Adrenal gland (tissue), 12 donors: Measurements from ENCODE around the gene BCL6. TPM values are rescaled to one million over a fixed set of nuclear protein-coding genes. Genes with fewer than 3 reads are reported as not detected.

Experiments
- DNase-seq, 7 donors: peaks; one replicate each; pipeline ENCODE4 v3.0.0-alpha.2; 2019 to 2020
- H3K27ac ChIP-seq, 5 donors: fragments of 200-600 bp; sonication (generic) in 4 of 5; 1 replicate in 3 of 5; 2 replicates in 2 of 5; pipeline versions ENCODE4 v1.5.1 to v1.8.0; 2016 to 2020; ENCODE audit warnings: mild to moderate bottlenecking in 1 of 5
- H3K27me3 ChIP-seq: fragments of 200-600 bp; 2 replicates; pipeline ENCODE4 v1.8.0; 2021
- H3K36me3 ChIP-seq, 2 donors: fragments of 200-600 bp; replicated peaks in 1 of 2; 1 replicate in 1 of 2; 2 replicates in 1 of 2; pipeline versions ENCODE4 v1.5.1 to v1.8.0; 2018 to 2022
- H3K4me1 ChIP-seq, 2 donors: fragments of 200-600 bp; replicated peaks in 1 of 2; 1 replicate in 1 of 2; 2 replicates in 1 of 2; pipeline versions ENCODE4 v1.5.1 to v1.8.0; 2018 to 2021
- H3K4me3 ChIP-seq, 4 donors: fragments of 200-600 bp; sonication (generic) in 3 of 4; one replicate each; pipeline ENCODE4 v1.5.1; 2016 to 2018
- H3K9me3 ChIP-seq, 3 donors: fragments of 200-600 bp; sonication (generic) in 1 of 3; replicated peaks in 1 of 3; 1 replicate in 2 of 3; 2 replicates in 1 of 3; pipeline versions ENCODE4 v1.5.1 to v1.8.0; 2016 to 2021
- CTCF ChIP-seq, 6 experiments: fragments of 450-650 bp in 4 of 6; fragments of 200-600 bp in 2 of 6; sonication (generic) in 1 of 6; IDR thresholded peaks; 1 replicate in 5 of 6; 2 replicates in 1 of 6; pipeline versions ENCODE4 v1.5.1 to v1.8.0; 2016 to 2021; ENCODE audit warnings: antibody characterized with exemption in 6 of 6, mild to moderate bottlenecking in 2 of 6, moderate library complexity in 1 of 6
- POLR2A ChIP-seq, 2 donors: fragments of 450-650 bp; IDR thresholded peaks; one replicate each; pipeline ENCODE4 v1.6.1; 2017; ENCODE audit warnings: antibody characterized with exemption in 2 of 2, mild to moderate bottlenecking in 2 of 2, moderate library complexity in 1 of 2
- WGBS, 4 donors: extraction: QIAGEN DNeasy Blood & Tissue Kit in 2 of 4; methylation state at CpG; one replicate each; pipeline versions ENCODE4 v1.1.5 to v1.1.7; 2013 to 2017; 5-methylcytosine and 5-hydroxymethylcytosine counted together
- intact Hi-C, 2 donors: fragments of 100-400 bp; cut with DNase I; formaldehyde crosslinking; loops; one replicate each; pipeline versions ENCODE4 v1.14.1 to v1.15.0; 2022 to 2023
- polyA plus RNA-seq, 3 donors: library from polyadenylated mRNA; stranded (reverse); fragments of 200-250 nt in 2 of 3; fragments of 350-450 nt in 1 of 3; fragmentation: Illumina TruSeq in 1 of 3; extraction: RNeasy Lipid Tissue Mini Kit (QIAGEN cat#74804) in 1 of 3; gene quantifications; one replicate each; pipeline ENCODE4 v1.2.3, GENCODE V29; 2013 to 2014
- total RNA-seq, 9 donors: library from RNA; depleted of rRNA in 4 of 9; stranded (reverse); fragments of >200 nt in 4 of 9; fragments of 120-200 nt in 1 of 9; fragmentation: NEBNext Ultra II Directional in 1 of 9; extraction: Animal tissue kit (Norgen Biotek cat#: 25700) in 1 of 9; gene quantifications; one replicate each; pipeline versions ENCODE4 v1.1.0 to v1.2.4, GENCODE V29; 2013 to 2023
- donor health status: healthy with polysubstance abuse.
- donor health status: Bipolar disorder and iron deficiency.
- donor health status: DM: yes; HTN: yes; CAD: no.
- donor health status: DM: no; HTN: no; CAD: no.
- donor health status: DM: no; HTN: no; CAD: no.
- donor health status: DM: yes; HTN: yes; CAD: no.

BCL6 gene
- total and polyA plus RNA-seq, 12 donors = 9.5 to 131 (median 79.8) TPM

GRCh38 chr3:187750513-187751123 lies 5.3 kb upstream of the BCL6 start:
- H3K36me3 ChIP-seq = no peaks in the 10 kb centered on the region
- intact Hi-C loops = no loop called here
- peak in 3 of 7 donors; percentile 25 to 62 (median 44) for DNase-seq
- H3K27ac ChIP-seq = peak overlapping the region in 4 of 5 donors; percentile 4 to 100 (median 46)
- peaks cover 10 to 24% of the 10 kb centered on the region in 2 donors for H3K4me1 ChIP-seq
- H3K4me3 ChIP-seq = peak overlapping the region in 1 of 4 donors; percentile 8
- WGBS, 4 donors = 31 to 60% (median 57%) methylated on average over 11 of the region's 11 CpGs
- TF ChIP-seq CTCF (IDR thresholded peaks at IDR 0.05) (no peak), POLR2A (IDR thresholded peaks at IDR 0.05) (no peak)
- no peaks in the 10 kb centered on the region for H3K27me3 ChIP-seq
- no peaks in the 10 kb centered on the region for H3K9me3 ChIP-seq

GRCh38 chr3:187750006-187750512 lies 4.8 kb upstream of the BCL6 start:
- Histone ChIP-seq H3K36me3 (no peaks in the 10 kb centered on the region), H3K4me1 (peaks cover 10 to 24% of the 10 kb centered on the region in 2 donors), H3K4me3 (peak overlapping the region in 1 of 4 donors; percentile 8), H3K9me3 (no peaks in the 10 kb centered on the region), H3K27me3 (no peaks in the 10 kb centered on the region), H3K27ac (peak overlapping the region in 4 of 5 donors; percentile 4 to 100 (median 46))
- peak in 6 of 7 donors; percentile 66 to 81 (median 76) for DNase-seq
- intact Hi-C loops = no loop called here
- 32 to 54% (median 48%) methylated on average over 14 of the region's 14 CpGs for WGBS, 4 donors
- TF ChIP-seq POLR2A (IDR thresholded peaks at IDR 0.05) (peak in 1 of 2 donors; percentile 44), CTCF (IDR thresholded peaks at IDR 0.05) (no peak)

GRCh38 chr3:187748050-187748481 lies 2.8 kb upstream of the BCL6 start:
- H3K4me3 ChIP-seq = no peak overlapping the region
- TF ChIP-seq POLR2A (IDR thresholded peaks at IDR 0.05) = no peak
- TF ChIP-seq CTCF (IDR thresholded peaks at IDR 0.05) = peak; percentile 93 to 98 (median 97)
- no peaks in the 10 kb centered on the region for H3K9me3 ChIP-seq
- no peaks in the 10 kb centered on the region for H3K27me3 ChIP-seq
- whole genome bisulfite sequencing, 4 donors = 4 to 12% (median 11%) methylated on average over 2 of the region's 2 CpGs
- intact Hi-C loops = loop anchor here (5.0 to 10.0 kb wide), 2 partner anchors 289 to 537 kb away; no protein-coding TSS in a partner anchor
- H3K4me1 ChIP-seq = peaks cover 10 to 24% of the 10 kb centered on the region in 2 donors
- H3K27ac ChIP-seq = peak overlapping the region; percentile 22 to 100 (median 99)
- peak; percentile 86 to 98 (median 94) for DNase-seq
- H3K36me3 ChIP-seq = no peaks in the 10 kb centered on the region

GRCh38 chr3:187747506-187747905 lies 2.2 kb upstream of the BCL6 start:
- intact Hi-C loops = loop anchor here (5.0 to 10.0 kb wide), 2 partner anchors 290 to 537 kb away; no protein-coding TSS in a partner anchor
- no peak for DNase-seq
- Histone ChIP-seq H3K9me3 (no peaks in the 10 kb centered on the region), H3K4me3 (peak overlapping the region in 1 of 4 donors; percentile 82), H3K27me3 (no peaks in the 10 kb centered on the region), H3K36me3 (no peaks in the 10 kb centered on the region), H3K27ac (peak overlapping the region; percentile 22 to 100 (median 99)), H3K4me1 (peaks cover 14 to 27% of the 10 kb centered on the region in 2 donors)
- TF ChIP-seq POLR2A (IDR thresholded peaks at IDR 0.05) (no peak), CTCF (IDR thresholded peaks at IDR 0.05) (no peak)
- WGBS, 4 donors = 40 to 56% (median 43%) methylated on average over 5 of the region's 5 CpGs
